HEK293 (cell line): ENCODE measurements around the gene LIME1.
A peak's percentile ranks its signal among the peaks of the same experiment; 100 is the strongest.

Experiments used
- CTCF ChIA-PET: fragments of 350-600 bp; formaldehyde crosslinking; extraction: SDS; loops from one replicate; lab custom pipeline; 2021; ENCODE audit warnings: antibody characterized with exemption; lab: Yijun Ruan, JAX
- POLR2A ChIA-PET: fragments of 300-600 bp; formaldehyde crosslinking; extraction: SDS; loops from one replicate; lab custom pipeline; 2020; ENCODE audit warnings: antibody characterized with exemption, inconsistent platforms; lab: Yijun Ruan, JAX
- H3K27ac ChIP-seq: fragments of 200-500 bp; sonication (Bioruptor generic); 2 replicates; pipeline ENCODE4 v1.5.1; 2014; ENCODE audit warnings: low read depth, low read length, control low read depth, inconsistent platforms; ENCODE audit errors: extremely low read depth
- H3K36me3 ChIP-seq, 2 experiments: fragments of 200-500 bp in 1 of 2; sonication (Bioruptor generic) in 1 of 2; 1 replicate in 1 of 2; 2 replicates in 1 of 2; pipeline ENCODE4 v1.5.1; 2014 to 2017; ENCODE audit warnings: inconsistent platforms in 2 of 2, low read length in 2 of 2; ENCODE audit not compliant: control insufficient read depth in 2 of 2, insufficient read depth in 1 of 2
- H3K4me1 ChIP-seq: fragments of 200-500 bp; sonication (Bioruptor generic); 2 replicates; pipeline ENCODE4 v1.5.1; 2014; ENCODE audit warnings: mild to moderate bottlenecking, low read length, inconsistent platforms; ENCODE audit not compliant: control insufficient read depth, insufficient read depth
- H3K4me3 ChIP-seq: 2 replicates; pipeline ENCODE4 v1.5.1; 2011; ENCODE audit warnings: low read depth, mild to moderate bottlenecking, control low read depth, low read length, moderate library complexity
- H3K9me3 ChIP-seq: fragments of 200-500 bp; sonication (Bioruptor generic); 2 replicates; pipeline ENCODE4 v1.5.1; 2014; ENCODE audit warnings: low read depth, low read length, inconsistent platforms; ENCODE audit not compliant: control insufficient read depth, insufficient read depth
- BCL11A ChIP-seq: fragments of 450-650 bp; formaldehyde crosslinking; IDR thresholded peaks from 2 replicates; pipeline ENCODE4 v1.5.1; 2016; ENCODE audit warnings: low read depth, missing biosample characterization, missing genetic modification characterization
- GLI2 ChIP-seq: fragments of 450-650 bp; formaldehyde crosslinking; IDR thresholded peaks from 2 replicates; pipeline ENCODE4; 2017; ENCODE audit warnings: missing biosample characterization, missing genetic modification characterization, low read depth, borderline replicate concordance
- HOXA7 ChIP-seq: sonication (generic); formaldehyde crosslinking; IDR thresholded peaks from 2 replicates; pipeline ENCODE4 v1.8.1; 2022; ENCODE audit warnings: missing genetic modification reagents, borderline replicate concordance
- KLF1 ChIP-seq: fragments of 450-650 bp; formaldehyde crosslinking; IDR thresholded peaks from 2 replicates; pipeline ENCODE4 v1.5.1; 2016; ENCODE audit warnings: missing biosample characterization, missing genetic modification characterization
- KLF7 ChIP-seq: fragments of 450-650 bp; formaldehyde crosslinking; IDR thresholded peaks from 2 replicates; pipeline ENCODE4 v1.5.1; 2016; ENCODE audit warnings: missing biosample characterization, missing genetic modification characterization, borderline replicate concordance
- KLF9 ChIP-seq: fragments of 450-650 bp; formaldehyde crosslinking; IDR thresholded peaks from 2 replicates; pipeline ENCODE4 v1.5.1; 2016; ENCODE audit warnings: missing biosample characterization, missing genetic modification characterization, low read depth
- YY2 ChIP-seq: fragments of 450-650 bp; formaldehyde crosslinking; IDR thresholded peaks from 2 replicates; pipeline ENCODE4 v1.5.1; 2016; ENCODE audit warnings: missing biosample characterization, missing genetic modification characterization
- ZBTB26 ChIP-seq: fragments of 450-650 bp; formaldehyde crosslinking; optimal IDR thresholded peaks from 2 replicates; pipeline ENCODE3; 2016; ENCODE audit warnings: missing biosample characterization, mild to moderate bottlenecking, missing genetic modification characterization
- ZNF132 ChIP-seq: fragments of 450-650 bp; formaldehyde crosslinking; IDR thresholded peaks from 2 replicates; pipeline ENCODE4 v1.5.1; 2017; ENCODE audit warnings: missing biosample characterization, missing genetic modification characterization, borderline replicate concordance
- ZNF146 ChIP-seq: fragments of 450-650 bp; formaldehyde crosslinking; IDR thresholded peaks from 2 replicates; pipeline ENCODE4 v1.5.1; 2016; ENCODE audit warnings: missing biosample characterization, missing genetic modification characterization
- ZNF169 ChIP-seq: fragments of 450-650 bp; formaldehyde crosslinking; IDR thresholded peaks from 2 replicates; pipeline ENCODE4 v1.5.1; 2016; ENCODE audit warnings: missing biosample characterization, missing genetic modification characterization
- ZNF23 ChIP-seq: fragments of 450-650 bp; formaldehyde crosslinking; IDR thresholded peaks from 2 replicates; pipeline ENCODE4 v1.5.1; 2016; ENCODE audit warnings: missing biosample characterization, missing genetic modification characterization, borderline replicate concordance
- ZNF324 ChIP-seq: fragments of 450-650 bp; formaldehyde crosslinking; IDR thresholded peaks from 2 replicates; pipeline ENCODE4 v1.5.1; 2016; ENCODE audit warnings: missing biosample characterization, missing genetic modification characterization
- ZNF362 ChIP-seq: fragments of 450-650 bp; formaldehyde crosslinking; IDR thresholded peaks from 2 replicates; pipeline ENCODE4 v1.5.1; 2016; ENCODE audit warnings: missing biosample characterization, missing genetic modification characterization
- ZNF391 ChIP-seq: fragments of 450-650 bp; formaldehyde crosslinking; IDR thresholded peaks from 2 replicates; pipeline ENCODE4 v1.5.1; 2016; ENCODE audit warnings: low read depth, missing biosample characterization, missing genetic modification characterization, borderline replicate concordance
- ZNF423 ChIP-seq: fragments of 450-650 bp; formaldehyde crosslinking; IDR thresholded peaks from 2 replicates; pipeline ENCODE4 v1.5.1; 2016; ENCODE audit warnings: missing biosample characterization, missing genetic modification characterization
- ZNF433 ChIP-seq: fragments of 450-650 bp; formaldehyde crosslinking; IDR thresholded peaks from 2 replicates; pipeline ENCODE4 v1.5.1; 2016; ENCODE audit warnings: missing biosample characterization, missing genetic modification characterization, low read depth
- ZNF48 ChIP-seq: fragments of 450-650 bp; formaldehyde crosslinking; IDR thresholded peaks from 2 replicates; pipeline ENCODE4 v1.5.1; 2016; ENCODE audit warnings: missing biosample characterization, missing genetic modification characterization
- ZNF571 ChIP-seq: fragments of 450-650 bp; formaldehyde crosslinking; IDR thresholded peaks from 2 replicates; pipeline ENCODE4 v1.5.0; 2017; ENCODE audit warnings: missing biosample characterization, missing genetic modification characterization
- ZNF76 ChIP-seq: fragments of 450-650 bp; formaldehyde crosslinking; IDR thresholded peaks from 2 replicates; pipeline ENCODE4; 2016; ENCODE audit warnings: low read depth, missing biosample characterization, missing genetic modification characterization, borderline replicate concordance
- TF ChIP-seq, protein P1 (sequence below): fragments of 450-650 bp; formaldehyde crosslinking; IDR thresholded peaks from 2 replicates; pipeline ENCODE4 v1.5.1; 2016; ENCODE audit warnings: missing biosample characterization, missing genetic modification characterization
- TF ChIP-seq, protein P2 (sequence below): fragments of 450-650 bp; formaldehyde crosslinking; IDR thresholded peaks from 2 replicates; pipeline ENCODE4 v1.5.1; 2016; ENCODE audit warnings: missing biosample characterization, missing genetic modification characterization

The LIME1 gene

GRCh38 chr20:63777614-63778013 is 41.1 kb downstream of the LIME1 start:
- Histone ChIP-seq H3K27ac (no peak overlapping the region), H3K36me3 (no peaks in the 10 kb centered on the region), H3K4me1 (no peaks in the 10 kb centered on the region), H3K4me3 (no peak overlapping the region), H3K9me3 (no peaks in the 10 kb centered on the region)
- CTCF ChIA-PET: interaction anchor here (1.3 kb wide), 2 partner anchors 8 to 70 kb away, joined by 4 to 7 read pairs; partner anchors contain the start of genes ARFRP1 and ZGPAT
- POLR2A ChIA-PET: no interaction called here
- no peak for TF ChIP-seq BCL11A
- no peak for TF ChIP-seq ZNF48
- no peak for TF ChIP-seq GLI2 (tag by site-specific recombination)
- TF ChIP-seq ZNF132 (tag by site-specific recombination): no peak
- TF ChIP-seq, protein P1, sequence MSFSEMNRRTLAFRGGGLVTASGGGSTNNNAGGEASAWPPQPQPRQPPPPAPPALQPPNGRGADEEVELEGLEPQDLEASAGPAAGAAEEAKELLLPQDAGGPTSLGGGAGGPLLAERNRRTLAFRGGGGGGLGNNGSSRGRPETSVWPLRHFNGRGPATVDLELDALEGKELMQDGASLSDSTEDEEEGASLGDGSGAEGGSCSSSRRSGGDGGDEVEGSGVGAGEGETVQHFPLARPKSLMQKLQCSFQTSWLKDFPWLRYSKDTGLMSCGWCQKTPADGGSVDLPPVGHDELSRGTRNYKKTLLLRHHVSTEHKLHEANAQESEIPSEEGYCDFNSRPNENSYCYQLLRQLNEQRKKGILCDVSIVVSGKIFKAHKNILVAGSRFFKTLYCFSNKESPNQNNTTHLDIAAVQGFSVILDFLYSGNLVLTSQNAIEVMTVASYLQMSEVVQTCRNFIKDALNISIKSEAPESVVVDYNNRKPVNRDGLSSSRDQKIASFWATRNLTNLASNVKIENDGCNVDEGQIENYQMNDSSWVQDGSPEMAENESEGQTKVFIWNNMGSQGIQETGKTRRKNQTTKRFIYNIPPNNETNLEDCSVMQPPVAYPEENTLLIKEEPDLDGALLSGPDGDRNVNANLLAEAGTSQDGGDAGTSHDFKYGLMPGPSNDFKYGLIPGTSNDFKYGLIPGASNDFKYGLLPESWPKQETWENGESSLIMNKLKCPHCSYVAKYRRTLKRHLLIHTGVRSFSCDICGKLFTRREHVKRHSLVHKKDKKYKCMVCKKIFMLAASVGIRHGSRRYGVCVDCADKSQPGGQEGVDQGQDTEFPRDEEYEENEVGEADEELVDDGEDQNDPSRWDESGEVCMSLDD: no peak
- peak; percentile 98 for TF ChIP-seq ZNF146 (tag by site-specific recombination)
- TF ChIP-seq ZNF23 (tag by site-specific recombination): no peak
- TF ChIP-seq, protein P2, sequence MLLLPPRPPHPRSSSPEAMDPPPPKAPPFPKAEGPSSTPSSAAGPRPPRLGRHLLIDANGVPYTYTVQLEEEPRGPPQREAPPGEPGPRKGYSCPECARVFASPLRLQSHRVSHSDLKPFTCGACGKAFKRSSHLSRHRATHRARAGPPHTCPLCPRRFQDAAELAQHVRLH (tag by site-specific recombination): 0 out of 2 replicates have a peak, but pooled peaks have one; percentile 34
- TF ChIP-seq ZNF433 (tag by site-specific recombination): no peak
- TF ChIP-seq ZNF391 (tag by site-specific recombination): no peak

DNA sequence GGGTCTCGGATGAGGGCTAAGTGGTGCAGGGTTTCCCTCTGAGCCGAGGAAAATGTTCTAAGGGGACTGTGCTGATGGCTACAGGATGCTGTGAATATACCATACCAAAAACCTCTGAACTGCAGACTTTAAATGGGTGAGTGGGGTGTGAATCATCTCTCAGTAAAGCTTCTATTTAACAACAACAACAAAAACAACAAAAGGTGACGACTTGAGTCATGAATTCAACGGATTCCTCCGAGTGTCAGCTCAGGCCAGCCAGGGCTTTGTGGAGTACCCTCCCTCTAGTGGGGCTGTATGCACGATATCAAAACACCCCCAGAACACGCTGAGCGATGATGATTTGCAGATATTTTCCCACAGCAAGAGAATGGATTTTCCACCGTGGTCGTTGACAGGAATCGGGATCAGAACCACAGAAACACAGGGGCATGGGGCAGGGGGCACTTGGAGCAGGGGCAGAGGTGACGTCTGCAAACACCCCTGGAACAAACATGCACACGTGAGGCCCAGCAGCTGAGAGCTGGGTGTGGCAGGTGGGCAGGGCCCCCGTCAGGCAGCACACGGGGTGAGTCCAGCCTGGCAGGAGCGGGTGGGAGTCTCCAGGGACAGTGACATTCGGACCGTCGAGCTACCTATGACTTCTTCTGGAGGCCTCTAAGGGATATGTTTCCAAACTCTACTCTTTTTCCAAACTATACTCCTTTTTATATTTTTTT is 41.7 kb downstream of the LIME1 start:
- Histone ChIP-seq H3K4me1 (no peaks in the 10 kb centered on the region), H3K27ac (no peak overlapping the region), H3K4me3 (no peak overlapping the region), H3K36me3 (no peaks in the 10 kb centered on the region), H3K9me3 (no peaks in the 10 kb centered on the region)
- ChIA-PET CTCF (interaction anchor here (1.3 kb wide), 2 partner anchors 9 to 71 kb away, joined by 4 to 7 read pairs; partner anchors contain the start of genes ARFRP1 and ZGPAT), POLR2A (no interaction called here)
- TF ChIP-seq ZNF324 (tag by site-specific recombination) (no peak), KLF1 (peak; percentile 63), ZBTB26 (no peak), ZNF391 (tag by site-specific recombination) (no peak), KLF7 (tag by site-specific recombination) (no peak), ZNF169 (tag by site-specific recombination) (no peak), ZNF423 (tag by site-specific recombination) (no peak), KLF9 (tag by site-specific recombination) (0 out of 2 replicates have a peak, but pooled peaks have one; percentile 16)

DNA sequence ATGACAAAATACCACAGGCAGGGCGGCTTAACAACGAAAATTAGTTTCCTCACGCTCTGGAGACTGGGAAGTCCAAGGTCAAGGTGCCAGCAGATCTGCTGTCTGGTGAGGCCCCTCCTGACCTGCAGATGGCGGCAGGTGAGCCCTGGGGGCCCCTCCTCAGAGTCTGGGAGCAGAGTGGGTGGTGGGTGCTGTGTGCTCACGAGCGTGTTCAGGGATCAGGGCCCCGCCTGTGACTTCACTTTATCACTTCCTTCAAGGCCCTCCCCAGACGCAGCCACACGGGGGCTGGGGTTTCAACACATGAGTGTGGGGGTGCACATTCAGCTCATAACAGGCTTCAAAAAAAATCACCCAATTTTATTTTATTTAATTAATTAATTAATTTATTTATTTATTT is 42.4 kb downstream of the LIME1 start:
- Histone ChIP-seq H3K4me3 (no peak overlapping the region), H3K36me3 (no peaks in the 10 kb centered on the region), H3K9me3 (no peaks in the 10 kb centered on the region), H3K4me1 (no peaks in the 10 kb centered on the region), H3K27ac (no peak overlapping the region)
- POLR2A ChIA-PET: interaction anchor here (0.7 kb wide), 1 partner anchor 114 kb away, joined by 3 read pairs; no protein-coding TSS in a partner anchor
- CTCF ChIA-PET: interaction anchor here (1.3 kb wide), 1 partner anchor 9 kb away, joined by 7 read pairs; no protein-coding TSS in a partner anchor
- TF ChIP-seq ZNF76 (no peak), KLF1 (no peak), ZNF571 (tag by site-specific recombination) (no peak), YY2 (tag by site-specific recombination) (no peak), ZNF362 (tag by site-specific recombination) (no peak), ZNF132 (tag by site-specific recombination) (no peak), HOXA7 (CRISPR knock-in tag) (no peak)
